HG02981 (cell line): ENCODE data around the gene ACP4.
A peak's percentile ranks its signal among the peaks of the same experiment; 100 is the strongest.

Experiments
- ATAC-seq: cut with Tn5 transposase; IDR thresholded peaks from one replicate; pipeline ENCODE4 v1.9.1; 2021; ENCODE audit warnings: mild to moderate bottlenecking, moderate library complexity; ENCODE audit not compliant: unreplicated experiment

The ACP4 gene

GRCh38 chr19:50820549-50821247 lies 30.5 kb downstream of the ACP4 start:
- no peak for ATAC-seq

GRCh38 chr19:50821248-50821612 lies 31.0 kb downstream of the ACP4 start:
- no peak for ATAC-seq

GRCh38 chr19:50821622-50822021 lies 31.4 kb downstream of the ACP4 start:
- ATAC-seq, result no peak

- no peak for ATAC-seq
Measured at GRCh38 chr19:50822661-50823208, 32.5 kb downstream of the ACP4 start.

- no peak for ATAC-seq
Measured at GRCh38 chr19:50823389-50824042, 33.3 kb downstream of the ACP4 start, which contains the start of gene KLK1. Gene KLK1, minus strand, starts transcription at chr19:50823787. Its CDS starts 39 bp downstream, at chr19:50823748.

GRCh38 chr19:50826492-50827240 lies 36.5 kb downstream of the ACP4 start:
- ATAC-seq, result no peak

- ATAC-seq, result no peak
Measured at GRCh38 chr19:50827476-50827875, 37.3 kb downstream of the ACP4 start.

GRCh38 chr19:50829801-50830200 lies 39.6 kb downstream of the ACP4 start:
- no peak for ATAC-seq

GRCh38 chr19:50830266-50831025 lies 40.2 kb downstream of the ACP4 start:
- no peak for ATAC-seq

- no peak for ATAC-seq
Measured at GRCh38 chr19:50831026-50831396, 40.8 kb downstream of the ACP4 start.

- ATAC-seq, result no peak
Measured at GRCh38 chr19:50832666-50833065, 42.5 kb downstream of the ACP4 start.

GRCh38 chr19:50833117-50833801 lies 43.0 kb downstream of the ACP4 start, which contains the start of gene KLK15:
Gene KLK15, minus strand, starts transcription at chr19:50833574. Its CDS starts 2,082 bp downstream, at chr19:50831492.
- no peak for ATAC-seq

GRCh38 chr19:50833802-50834167 lies 43.6 kb downstream of the ACP4 start:
- no peak for ATAC-seq

- no peak for ATAC-seq
Measured at GRCh38 chr19:50835103-50835784, 45.0 kb downstream of the ACP4 start.

- peak; percentile 79 for ATAC-seq
Measured at GRCh38 chr19:50835785-50836542, 45.7 kb downstream of the ACP4 start.

GRCh38 chr19:50836543-50837195 lies 46.5 kb downstream of the ACP4 start:
- ATAC-seq, result no peak

- no peak for ATAC-seq
Measured at GRCh38 chr19:50837300-50837699, 47.1 kb downstream of the ACP4 start.

GRCh38 chr19:50838239-50838638 lies 48.0 kb downstream of the ACP4 start:
- ATAC-seq, result no peak
